Liver (tissue), 9 donors: ENCODE measurements around the gene EML3. TPM values are rescaled to one million over a fixed set of nuclear protein-coding genes. Genes with fewer than 3 reads are reported as not detected.

Experiments
- DNase-seq: peaks from one replicate; pipeline ENCODE4 v3.0.0-alpha.2; 2017; ENCODE audit warnings: low spot score
- H3K27ac ChIP-seq, 2 donors: one replicate each; pipeline ENCODE4 v1.7.0; 2013; ENCODE audit warnings: inconsistent platforms in 2 of 2, low read length in 2 of 2, control low read depth in 1 of 2, low read depth in 1 of 2, mild to moderate bottlenecking in 1 of 2
- H3K27me3 ChIP-seq, 4 donors: one replicate each; pipeline versions ENCODE4 v1.6.1 to v1.7.0; 2013; ENCODE audit warnings: low read length in 3 of 4, inconsistent platforms in 1 of 4, mild to moderate bottlenecking in 1 of 4, moderate library complexity in 1 of 4; ENCODE audit not compliant: control insufficient read depth in 4 of 4, insufficient read depth in 4 of 4
- H3K36me3 ChIP-seq, 4 donors: one replicate each; pipeline versions ENCODE4 v1.6.1 to v1.7.0; 2013; ENCODE audit warnings: low read length in 3 of 4, mild to moderate bottlenecking in 3 of 4, low read depth in 1 of 4, moderate library complexity in 1 of 4; ENCODE audit not compliant: control insufficient read depth in 4 of 4, insufficient read depth in 3 of 4
- H3K4me1 ChIP-seq, 4 donors: one replicate each; pipeline versions ENCODE4 v1.6.1 to v1.7.0; 2013; ENCODE audit warnings: low read length in 3 of 4, mild to moderate bottlenecking in 3 of 4, moderate library complexity in 1 of 4; ENCODE audit not compliant: control insufficient read depth in 4 of 4, insufficient read depth in 4 of 4
- H3K4me3 ChIP-seq, 3 donors: one replicate each; pipeline versions ENCODE4 v1.6.1 to v1.7.0; 2013; ENCODE audit warnings: low read length in 3 of 3, control low read depth in 1 of 3, low read depth in 1 of 3, mild to moderate bottlenecking in 1 of 3
- H3K9ac ChIP-seq, 2 donors: one replicate each; pipeline ENCODE4 v1.7.0; 2013; ENCODE audit warnings: low read length in 2 of 2, mild to moderate bottlenecking in 2 of 2, moderate library complexity in 2 of 2, control low read depth in 1 of 2, low read depth in 1 of 2
- H3K9me3 ChIP-seq, 4 donors: one replicate each; pipeline versions ENCODE4 v1.6.1 to v1.7.0; 2013; ENCODE audit warnings: low read length in 3 of 4; ENCODE audit not compliant: control insufficient read depth in 4 of 4
- EGR1 ChIP-seq, 2 donors: IDR thresholded peaks; 2 replicates each; pipeline ENCODE4 v1.6.1; 2016 to 2018; ENCODE audit warnings: antibody characterized with exemption in 2 of 2, low read depth in 2 of 2
- FOXA1 ChIP-seq: IDR thresholded peaks from 2 replicates; pipeline ENCODE4 v1.6.1; 2016; ENCODE audit warnings: antibody characterized with exemption
- FOXA2 ChIP-seq: IDR thresholded peaks from 2 replicates; pipeline ENCODE4 v1.6.1; 2016; ENCODE audit warnings: antibody characterized with exemption
- GABPA ChIP-seq, 2 donors: IDR thresholded peaks in 1 of 2; conservative IDR thresholded peaks in 1 of 2; 2 replicates each; pipeline ENCODE4 v1.6.1; 2016; ENCODE audit warnings: antibody characterized with exemption in 2 of 2, mild to moderate bottlenecking in 1 of 2, moderate library complexity in 1 of 2
- HNF4A ChIP-seq, 2 donors: conservative IDR thresholded peaks; 2 replicates each; pipeline ENCODE4 v1.6.1; 2016; ENCODE audit warnings: antibody characterized with exemption in 2 of 2, mild to moderate bottlenecking in 2 of 2
- HNF4G ChIP-seq: IDR thresholded peaks from 2 replicates; pipeline ENCODE4 v1.6.1; 2016; ENCODE audit warnings: antibody characterized with exemption
- JUND ChIP-seq, 2 donors: IDR thresholded peaks; 2 replicates each; pipeline ENCODE4 v1.6.1; 2016; ENCODE audit warnings: antibody characterized with exemption in 2 of 2
- RAD21 ChIP-seq, 2 donors: IDR thresholded peaks; 2 replicates each; pipeline ENCODE4 v1.6.1; 2016; ENCODE audit warnings: antibody characterized with exemption in 2 of 2, mild to moderate bottlenecking in 2 of 2
- RXRA ChIP-seq, 2 donors: IDR thresholded peaks; 2 replicates each; pipeline ENCODE4 v1.6.1; 2017 to 2018; ENCODE audit warnings: antibody characterized with exemption in 2 of 2, mild to moderate bottlenecking in 1 of 2
- TAF1 ChIP-seq: conservative IDR thresholded peaks from 2 replicates; pipeline ENCODE4 v1.6.1; 2016; ENCODE audit warnings: antibody characterized with exemption, mild to moderate bottlenecking
- YY1 ChIP-seq: IDR thresholded peaks from 2 replicates; pipeline ENCODE4 v1.6.1; 2016; ENCODE audit warnings: antibody characterized with exemption, mild to moderate bottlenecking
- ZBTB33 ChIP-seq: IDR thresholded peaks from 2 replicates; pipeline ENCODE4 v1.6.1; 2016; ENCODE audit warnings: antibody characterized with exemption
- WGBS: extraction: QIAGEN DNeasy Blood & Tissue Kit; methylation state at CpG from one replicate; pipeline ENCODE4 v1.1.7; 2013; 5-methylcytosine and 5-hydroxymethylcytosine counted together
- polyA plus RNA-seq, 2 donors: library from polyadenylated mRNA; stranded (reverse) in 1 of 2; unstranded in 1 of 2; fragments of 200-250 nt in 1 of 2; fragments of >200 nt in 1 of 2; fragmentation: Nextera tagmentation in 1 of 2; extraction: Ambion mirVana in 1 of 2; gene quantifications; one replicate each; pipeline versions ENCODE4 v1.2.1 to v1.2.3, GENCODE V29; 2013 to 2015
- total RNA-seq, 2 donors: library from RNA; depleted of rRNA; stranded (reverse); fragments of >200 nt; gene quantifications; one replicate each; pipeline ENCODE4 v1.2.3, GENCODE V29; 2014
- TF ChIP-seq, protein P1 (sequence below): IDR thresholded peaks from 2 replicates; pipeline ENCODE4 v1.6.1; 2016; ENCODE audit warnings: antibody characterized with exemption
- TF ChIP-seq, protein P2 (sequence below): IDR thresholded peaks from 2 replicates; pipeline ENCODE4 v1.6.1; 2016; ENCODE audit warnings: antibody characterized with exemption
- TF ChIP-seq, protein P3 (sequence below): fragments of 150-350 bp; IDR thresholded peaks from 2 replicates; pipeline ENCODE4 v1.5.1; 2017; ENCODE audit warnings: improper control_type of control experiment, low read depth, low read length; ENCODE audit not compliant: missing input control
- TF ChIP-seq, protein P4 (sequence below): IDR thresholded peaks from 2 replicates; pipeline ENCODE4 v1.6.1; 2016; ENCODE audit warnings: antibody characterized with exemption, mild to moderate bottlenecking
- donor health status: healthy.
- donor health status: healthy.
- donor health status: healthy.
- donor health status: healthy.
- donor health status: healthy.

The EML3 gene
- total and polyA plus RNA-seq, 4 donors = 6.0 to 19.3 (median 13.6) TPM

DNA sequence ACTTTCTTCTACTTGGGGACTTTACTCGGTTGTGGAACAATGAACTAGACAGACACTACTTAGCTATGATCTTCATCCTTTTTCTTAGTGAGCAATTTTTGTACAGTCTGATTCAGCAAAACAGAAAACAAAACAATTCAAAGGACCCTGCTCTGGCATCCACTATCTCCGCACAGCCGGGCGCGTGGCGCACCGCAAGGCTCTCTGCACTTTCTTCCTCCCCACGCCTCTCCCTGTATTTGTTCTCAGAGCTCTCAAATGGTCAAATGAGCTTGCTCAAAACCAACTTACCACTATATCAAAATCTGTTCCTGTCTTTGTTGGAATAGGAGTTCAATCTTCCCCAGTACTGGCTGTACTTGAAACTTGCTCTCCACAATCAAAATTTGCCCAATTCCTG, 46.3 kb downstream of the EML3 start:
- Histone ChIP-seq H3K27me3 (no peaks in the 10 kb centered on the region), H3K9me3 (no peaks in the 10 kb centered on the region), H3K4me3 (no peak overlapping the region), H3K4me1 (peaks cover 1 to 31% (median 20%) of the 10 kb centered on the region in 4 donors), H3K27ac (no peak overlapping the region), H3K36me3 (peaks cover 13 to 48% (median 35%) of the 10 kb centered on the region in 4 donors), H3K9ac (no peak overlapping the region)
- no peak for TF ChIP-seq FOXA2
- no peak for TF ChIP-seq TAF1
- no peak for TF ChIP-seq FOXA1
- TF ChIP-seq ZBTB33 = no peak
- no peak for TF ChIP-seq RXRA (IDR thresholded peaks at IDR 0.05)
- TF ChIP-seq, protein P1, sequence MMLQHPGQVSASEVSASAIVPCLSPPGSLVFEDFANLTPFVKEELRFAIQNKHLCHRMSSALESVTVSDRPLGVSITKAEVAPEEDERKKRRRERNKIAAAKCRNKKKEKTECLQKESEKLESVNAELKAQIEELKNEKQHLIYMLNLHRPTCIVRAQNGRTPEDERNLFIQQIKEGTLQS = no peak
- TF ChIP-seq RAD21 (IDR thresholded peaks at IDR 0.05) = no peak
- TF ChIP-seq HNF4A (conservative IDR thresholded peaks at IDR 0.05) = no peak
- TF ChIP-seq HNF4G = no peak
- TF ChIP-seq EGR1 (IDR thresholded peaks at IDR 0.05; ENCODE audit: low read depth in 2 of 2) = no peak
- no peak for TF ChIP-seq YY1
- TF ChIP-seq, protein P2, sequence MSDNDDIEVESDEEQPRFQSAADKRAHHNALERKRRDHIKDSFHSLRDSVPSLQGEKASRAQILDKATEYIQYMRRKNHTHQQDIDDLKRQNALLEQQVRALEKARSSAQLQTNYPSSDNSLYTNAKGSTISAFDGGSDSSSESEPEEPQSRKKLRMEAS = no peak
- TF ChIP-seq, protein P3, sequence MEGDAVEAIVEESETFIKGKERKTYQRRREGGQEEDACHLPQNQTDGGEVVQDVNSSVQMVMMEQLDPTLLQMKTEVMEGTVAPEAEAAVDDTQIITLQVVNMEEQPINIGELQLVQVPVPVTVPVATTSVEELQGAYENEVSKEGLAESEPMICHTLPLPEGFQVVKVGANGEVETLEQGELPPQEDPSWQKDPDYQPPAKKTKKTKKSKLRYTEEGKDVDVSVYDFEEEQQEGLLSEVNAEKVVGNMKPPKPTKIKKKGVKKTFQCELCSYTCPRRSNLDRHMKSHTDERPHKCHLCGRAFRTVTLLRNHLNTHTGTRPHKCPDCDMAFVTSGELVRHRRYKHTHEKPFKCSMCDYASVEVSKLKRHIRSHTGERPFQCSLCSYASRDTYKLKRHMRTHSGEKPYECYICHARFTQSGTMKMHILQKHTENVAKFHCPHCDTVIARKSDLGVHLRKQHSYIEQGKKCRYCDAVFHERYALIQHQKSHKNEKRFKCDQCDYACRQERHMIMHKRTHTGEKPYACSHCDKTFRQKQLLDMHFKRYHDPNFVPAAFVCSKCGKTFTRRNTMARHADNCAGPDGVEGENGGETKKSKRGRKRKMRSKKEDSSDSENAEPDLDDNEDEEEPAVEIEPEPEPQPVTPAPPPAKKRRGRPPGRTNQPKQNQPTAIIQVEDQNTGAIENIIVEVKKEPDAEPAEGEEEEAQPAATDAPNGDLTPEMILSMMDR = no peak
- no peak for TF ChIP-seq JUND (IDR thresholded peaks at IDR 0.05)
- DNase-seq = no peak
- 84% methylated on average over 8 of the region's 8 CpGs for WGBS

GRCh38 chr11:62565100-62565802, 47.3 kb downstream of the EML3 start:
- no peak for TF ChIP-seq EGR1 (IDR thresholded peaks at IDR 0.05; ENCODE audit: low read depth in 2 of 2)
- TF ChIP-seq, protein P4, sequence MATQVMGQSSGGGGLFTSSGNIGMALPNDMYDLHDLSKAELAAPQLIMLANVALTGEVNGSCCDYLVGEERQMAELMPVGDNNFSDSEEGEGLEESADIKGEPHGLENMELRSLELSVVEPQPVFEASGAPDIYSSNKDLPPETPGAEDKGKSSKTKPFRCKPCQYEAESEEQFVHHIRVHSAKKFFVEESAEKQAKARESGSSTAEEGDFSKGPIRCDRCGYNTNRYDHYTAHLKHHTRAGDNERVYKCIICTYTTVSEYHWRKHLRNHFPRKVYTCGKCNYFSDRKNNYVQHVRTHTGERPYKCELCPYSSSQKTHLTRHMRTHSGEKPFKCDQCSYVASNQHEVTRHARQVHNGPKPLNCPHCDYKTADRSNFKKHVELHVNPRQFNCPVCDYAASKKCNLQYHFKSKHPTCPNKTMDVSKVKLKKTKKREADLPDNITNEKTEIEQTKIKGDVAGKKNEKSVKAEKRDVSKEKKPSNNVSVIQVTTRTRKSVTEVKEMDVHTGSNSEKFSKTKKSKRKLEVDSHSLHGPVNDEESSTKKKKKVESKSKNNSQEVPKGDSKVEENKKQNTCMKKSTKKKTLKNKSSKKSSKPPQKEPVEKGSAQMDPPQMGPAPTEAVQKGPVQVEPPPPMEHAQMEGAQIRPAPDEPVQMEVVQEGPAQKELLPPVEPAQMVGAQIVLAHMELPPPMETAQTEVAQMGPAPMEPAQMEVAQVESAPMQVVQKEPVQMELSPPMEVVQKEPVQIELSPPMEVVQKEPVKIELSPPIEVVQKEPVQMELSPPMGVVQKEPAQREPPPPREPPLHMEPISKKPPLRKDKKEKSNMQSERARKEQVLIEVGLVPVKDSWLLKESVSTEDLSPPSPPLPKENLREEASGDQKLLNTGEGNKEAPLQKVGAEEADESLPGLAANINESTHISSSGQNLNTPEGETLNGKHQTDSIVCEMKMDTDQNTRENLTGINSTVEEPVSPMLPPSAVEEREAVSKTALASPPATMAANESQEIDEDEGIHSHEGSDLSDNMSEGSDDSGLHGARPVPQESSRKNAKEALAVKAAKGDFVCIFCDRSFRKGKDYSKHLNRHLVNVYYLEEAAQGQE = no peak
- TF ChIP-seq RAD21 (IDR thresholded peaks at IDR 0.05) = no peak
- TF ChIP-seq, protein P3 = no peak
- no peak for TF ChIP-seq JUND (IDR thresholded peaks at IDR 0.05)
- peak in 1 of 2 donors; percentile 4 for TF ChIP-seq HNF4A (conservative IDR thresholded peaks at IDR 0.05)
- TF ChIP-seq FOXA1 = no peak
- no peak for TF ChIP-seq TAF1
- TF ChIP-seq, protein P2 = no peak
- no peak for TF ChIP-seq GABPA (IDR thresholded peaks at IDR 0.05 in 1 of 2, conservative IDR thresholded peaks at IDR 0.05 in 1 of 2)
- TF ChIP-seq RXRA (IDR thresholded peaks at IDR 0.05) = peak in 1 of 2 donors; percentile 12
- TF ChIP-seq ZBTB33 = no peak
- no peak for DNase-seq
- Histone ChIP-seq H3K27ac (peak overlapping the region; percentile 35 to 64), H3K4me3 (no peak overlapping the region), H3K9ac (no peak overlapping the region), H3K4me1 (peaks cover 1 to 37% (median 27%) of the 10 kb centered on the region in 4 donors), H3K9me3 (no peaks in the 10 kb centered on the region), H3K36me3 (peaks cover 11 to 41% (median 29%) of the 10 kb centered on the region in 4 donors), H3K27me3 (no peaks in the 10 kb centered on the region)
- 26% methylated on average over 5 of the region's 5 CpGs for WGBS
